CD4-positive, alpha-beta T cell treated with Interleukin-6 for 4 hours (primary cell): ENCODE measurements around the gene ABCD1.
A peak's percentile ranks its signal among the peaks of the same experiment; 100 is the strongest.
"Not testable (repeated sequence)": the region's sequence is repeated elsewhere in the genome, so short reads cannot be mapped to it uniquely, and the experiment has no call there.

ENCODE experiments used
- DNase-seq: peaks from one replicate; pipeline ENCODE4 v3.0.0-alpha.2; 2020; ENCODE audit warnings: mixed read lengths

The ABCD1 gene

GRCh38 chrX:153736071-153736820, 11.6 kb downstream of the ABCD1 start:
- no peak for DNase-seq

- DNase-seq, result no peak
These were observed 12.3 kb downstream of the ABCD1 start for GRCh38 chrX:153736871-153737441.

- DNase-seq, result no peak
These were observed 13.5 kb downstream of the ABCD1 start for GRCh38 chrX:153738056-153738605.

DNA sequence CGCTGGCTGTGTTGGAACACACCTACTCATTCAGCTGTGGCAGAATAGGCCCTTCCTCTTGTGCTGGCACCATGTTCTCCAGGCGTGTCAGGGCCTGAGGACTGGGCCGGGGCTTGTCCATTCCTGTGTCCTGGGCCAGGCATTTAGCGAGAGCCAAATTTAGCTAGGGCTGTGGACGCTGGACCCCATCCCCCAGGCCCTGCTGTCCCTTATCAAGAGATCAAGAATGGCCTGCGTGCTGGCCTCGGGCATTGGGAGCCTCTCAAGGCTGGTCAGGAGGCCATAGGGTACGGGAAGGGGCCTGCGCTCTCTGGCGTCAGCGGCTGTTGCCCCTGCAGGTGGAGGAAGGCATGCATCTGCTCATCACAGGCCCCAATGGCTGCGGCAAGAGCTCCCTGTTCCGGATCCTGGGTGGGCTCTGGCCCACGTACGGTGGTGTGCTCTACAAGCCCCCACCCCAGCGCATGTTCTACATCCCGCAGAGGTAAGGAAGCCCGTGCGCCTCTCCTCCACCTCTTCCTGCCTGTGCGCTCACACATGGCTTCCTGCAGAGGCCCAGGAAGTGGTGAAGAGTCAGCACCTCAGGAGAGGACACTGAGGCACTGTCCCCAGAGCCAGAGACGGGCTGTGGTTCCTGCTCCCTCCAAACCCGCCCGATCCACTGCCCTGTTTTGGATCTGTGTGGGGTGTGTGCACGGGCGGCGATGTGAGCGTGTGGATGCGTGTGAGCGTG, 15.3 kb downstream of the ABCD1 start:
- peak; percentile 63 for DNase-seq

GRCh38 chrX:153740631-153741222, 16.1 kb downstream of the ABCD1 start:
- no peak for DNase-seq

GRCh38 chrX:153741446-153741845, 16.8 kb downstream of the ABCD1 start:
- DNase-seq, result no peak

DNA sequence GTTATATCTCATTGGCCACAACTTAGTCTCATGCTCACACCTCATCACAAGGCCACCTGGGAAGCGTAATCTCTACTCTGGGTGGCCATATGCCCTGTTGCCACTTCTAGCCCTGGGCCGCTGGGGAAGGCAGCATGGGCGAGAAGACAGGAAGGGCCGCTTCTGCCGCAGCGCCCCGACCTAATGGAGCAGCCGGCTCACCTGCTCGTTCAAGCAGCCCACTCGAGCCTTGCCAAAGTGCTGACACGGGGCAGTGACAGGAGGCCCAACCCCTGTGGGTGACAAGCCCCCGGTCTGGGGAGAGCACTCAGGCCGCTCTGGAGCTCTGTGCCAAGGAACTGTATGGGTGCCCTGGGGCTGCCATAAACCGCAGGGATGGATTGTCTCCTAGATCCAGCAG, 17.5 kb downstream of the ABCD1 start:
- not testable (repeated sequence) for DNase-seq

DNA sequence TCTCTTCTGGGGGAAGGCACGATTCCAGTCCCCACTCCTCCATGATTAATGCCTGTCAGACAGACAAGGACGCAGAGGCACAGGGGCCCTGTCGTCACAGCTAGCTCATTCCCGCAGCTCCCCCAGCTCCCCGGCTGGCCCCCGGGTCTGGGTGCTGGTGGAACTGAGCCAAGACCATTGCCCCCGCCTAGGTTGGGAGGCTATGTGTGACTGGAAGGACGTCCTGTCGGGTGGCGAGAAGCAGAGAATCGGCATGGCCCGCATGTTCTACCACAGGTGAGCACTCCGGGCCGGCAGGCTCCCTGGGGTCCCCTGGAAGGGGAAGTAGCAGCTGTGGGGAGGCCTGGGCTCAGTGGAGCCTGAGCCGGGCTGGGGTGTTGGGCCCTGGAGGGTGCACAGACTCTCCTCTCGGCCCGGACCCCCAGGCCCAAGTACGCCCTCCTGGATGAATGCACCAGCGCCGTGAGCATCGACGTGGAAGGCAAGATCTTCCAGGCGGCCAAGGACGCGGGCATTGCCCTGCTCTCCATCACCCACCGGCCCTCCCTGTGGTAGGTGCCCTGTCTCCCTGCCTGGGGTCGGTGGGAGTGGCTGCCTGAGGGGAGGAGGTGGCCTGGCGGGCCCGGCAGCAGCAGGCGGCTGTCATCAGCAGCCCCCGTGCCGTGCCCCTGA, 18.3 kb downstream of the ABCD1 start:
- DNase-seq, result not testable (repeated sequence)

GRCh38 chrX:153743468-153744209, 19.0 kb downstream of the ABCD1 start:
- DNase-seq, result not testable (repeated sequence)

GRCh38 chrX:153744210-153745066, 19.8 kb downstream of the ABCD1 start:
- DNase-seq, result no peak

- not testable (repeated sequence) for DNase-seq
These were observed 20.4 kb downstream of the ABCD1 start for GRCh38 chrX:153745067-153745433.

DNA sequence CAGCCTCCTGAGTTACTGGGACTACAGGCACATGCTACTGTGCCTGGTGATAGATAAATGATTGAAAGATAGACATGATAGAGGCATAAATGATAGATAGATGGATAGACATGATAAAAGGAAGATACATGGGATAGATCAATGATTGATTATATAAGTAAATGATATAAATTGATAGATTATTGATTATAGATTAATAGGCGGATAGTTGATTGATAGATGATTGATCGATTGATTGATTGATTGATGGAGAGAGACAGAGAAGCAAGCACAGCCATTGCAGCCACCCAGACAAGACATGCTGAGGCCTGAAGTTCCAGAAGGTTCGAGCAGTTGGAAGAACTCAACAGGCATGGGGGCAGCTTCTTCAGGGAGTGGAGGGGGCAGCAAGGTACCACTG, 21.7 kb downstream of the ABCD1 start:
- DNase-seq, result no peak

GRCh38 chrX:153746991-153747390, 22.3 kb downstream of the ABCD1 start:
- DNase-seq, result not testable (repeated sequence)

- not testable (repeated sequence) for DNase-seq
These were observed 24.4 kb downstream of the ABCD1 start for GRCh38 chrX:153749017-153749416.

GRCh38 chrX:153750127-153750774, 25.6 kb downstream of the ABCD1 start:
- DNase-seq, result no peak

DNA sequence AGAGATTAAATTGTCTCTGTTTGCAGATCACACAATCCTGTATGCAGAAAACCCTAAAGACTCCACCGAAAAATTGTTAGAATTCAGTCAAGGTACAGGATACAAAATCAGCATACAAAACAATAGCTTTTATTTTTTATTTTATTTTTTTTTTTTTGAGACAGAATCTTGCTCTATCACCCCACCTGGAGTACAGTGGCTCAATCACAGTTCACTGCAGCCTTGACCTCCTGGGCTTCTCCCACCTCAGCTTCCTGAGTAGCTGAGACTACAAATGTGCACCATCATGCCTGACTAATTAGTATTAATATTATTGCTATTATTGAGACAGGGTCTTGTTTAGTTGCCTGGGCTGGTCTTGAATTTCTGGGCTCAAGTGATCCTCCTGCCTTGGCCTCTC, 30.5 kb downstream of the ABCD1 start:
- DNase-seq, result no peak

DNA sequence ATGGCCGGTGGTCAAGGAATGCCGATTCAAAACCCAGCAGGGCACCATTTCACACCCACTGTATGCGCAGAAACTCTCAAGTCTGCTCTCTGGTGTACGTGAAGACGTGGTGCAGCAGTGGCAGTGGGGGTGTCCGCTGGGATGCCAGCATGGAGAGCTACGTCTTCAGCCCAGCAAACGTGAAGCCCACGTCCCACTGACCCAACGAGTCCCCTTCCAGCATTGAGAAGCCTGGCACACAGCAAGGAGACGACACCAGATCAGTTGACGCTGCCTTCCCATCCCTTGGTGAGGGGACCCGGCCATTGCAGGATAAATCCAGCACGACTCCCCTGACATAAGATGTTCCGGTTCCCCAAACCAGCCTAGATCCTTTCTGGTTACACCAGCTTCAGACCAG, 37.2 kb downstream of the ABCD1 start:
- DNase-seq, result no peak

DNA sequence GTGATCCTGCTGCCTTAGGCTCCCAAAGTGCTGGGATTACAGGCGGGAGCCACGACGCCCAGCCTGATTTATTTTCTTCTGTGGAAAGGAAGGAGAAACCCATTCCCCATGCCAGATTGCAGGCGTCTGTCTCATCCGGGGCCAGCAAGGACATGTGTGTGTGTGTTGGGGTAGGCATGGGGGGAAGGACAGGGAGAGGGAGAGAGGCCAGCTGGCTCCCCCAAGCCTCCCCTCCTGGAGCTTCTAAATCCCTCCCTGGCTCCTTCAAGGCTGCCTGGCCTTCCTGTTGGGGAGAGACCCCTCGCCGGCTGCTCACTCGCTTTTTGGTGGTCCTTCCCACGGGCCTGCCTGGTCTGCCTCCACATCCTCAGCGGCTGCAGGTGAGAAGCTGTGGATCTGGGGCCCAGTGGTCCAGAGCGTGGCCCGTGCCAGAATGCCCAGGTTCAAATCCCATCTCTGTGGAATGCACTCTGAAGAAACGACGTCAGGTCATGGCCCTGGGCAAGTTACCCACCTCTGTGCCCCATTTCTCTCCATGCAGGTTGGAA, 38.0 kb downstream of the ABCD1 start:
- no peak for DNase-seq

GRCh38 chrX:153763298-153763932, 38.8 kb downstream of the ABCD1 start:
- no peak for DNase-seq
